DMS114 treated with DMSO at 0.1 percent for 48 hours (cell line): ENCODE data around the gene GP2.

Experiments
- DNase-seq: peaks from one replicate; lab custom pipeline; 2025; ENCODE audit not compliant: unreplicated experiment; lab: John Stamatoyannopoulos, UW

GP2 gene

DNA sequence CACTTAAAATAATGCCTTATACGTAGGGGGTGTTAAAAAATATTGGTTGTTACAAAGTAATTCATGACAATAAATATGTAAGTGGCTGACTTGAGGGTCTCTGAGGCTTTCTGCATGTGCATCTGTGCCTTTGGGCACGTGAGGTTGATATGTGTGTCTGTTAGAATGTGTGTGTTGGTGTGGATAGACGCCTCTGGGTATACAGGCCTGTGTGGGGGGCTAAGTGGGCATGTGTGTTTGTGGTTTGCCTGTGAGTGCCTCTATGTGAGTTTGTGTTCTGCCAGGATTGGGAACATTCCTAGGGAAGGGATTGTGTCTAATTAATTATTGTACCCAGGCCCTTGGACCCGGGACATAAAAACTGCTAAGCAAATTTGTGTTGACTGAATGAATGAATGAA is 19.0 kb downstream of the GP2 start:
- no peak for DNase-seq

DNA sequence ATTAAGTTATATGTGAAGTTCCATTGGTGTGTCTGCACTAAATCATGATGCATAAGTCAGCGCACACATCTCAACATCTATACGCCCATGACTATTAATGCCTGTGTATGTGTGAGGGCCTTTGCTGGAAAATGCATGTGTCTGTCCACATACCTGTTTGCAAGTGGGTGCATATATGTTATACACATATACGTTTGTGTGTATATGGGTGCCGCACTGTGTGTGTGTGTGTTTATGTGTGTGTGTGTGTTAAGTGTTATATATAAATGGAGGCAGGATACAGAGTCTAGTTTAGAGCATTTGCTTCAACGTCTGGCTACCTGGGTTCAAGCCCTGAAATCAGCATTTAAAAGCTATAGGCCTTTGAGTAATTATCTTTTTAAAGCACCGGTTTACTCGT is 19.5 kb downstream of the GP2 start:
- no peak for DNase-seq

DNA sequence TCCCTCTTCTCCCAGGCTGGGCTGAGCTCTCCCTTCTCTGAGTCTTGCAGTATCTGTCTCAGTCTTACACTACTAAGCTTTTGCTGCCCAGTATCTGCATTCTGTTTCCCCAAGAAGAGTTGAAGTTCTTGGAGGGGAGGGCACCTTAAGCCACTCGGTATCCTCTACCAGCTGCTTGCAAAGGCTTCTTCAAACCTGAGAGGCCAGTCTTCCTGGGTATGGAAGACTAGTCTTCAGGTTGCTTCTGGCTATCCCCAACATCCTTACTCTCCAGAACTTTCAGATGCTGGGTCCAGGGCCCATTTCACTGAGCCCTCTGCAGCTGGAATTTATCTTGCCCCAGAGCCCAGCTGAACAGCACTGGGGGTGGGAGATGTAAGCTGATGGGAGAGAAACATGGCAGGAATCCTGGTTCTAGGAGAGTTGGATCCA is 20.1 kb downstream of the GP2 start:
- no peak for DNase-seq

DNA sequence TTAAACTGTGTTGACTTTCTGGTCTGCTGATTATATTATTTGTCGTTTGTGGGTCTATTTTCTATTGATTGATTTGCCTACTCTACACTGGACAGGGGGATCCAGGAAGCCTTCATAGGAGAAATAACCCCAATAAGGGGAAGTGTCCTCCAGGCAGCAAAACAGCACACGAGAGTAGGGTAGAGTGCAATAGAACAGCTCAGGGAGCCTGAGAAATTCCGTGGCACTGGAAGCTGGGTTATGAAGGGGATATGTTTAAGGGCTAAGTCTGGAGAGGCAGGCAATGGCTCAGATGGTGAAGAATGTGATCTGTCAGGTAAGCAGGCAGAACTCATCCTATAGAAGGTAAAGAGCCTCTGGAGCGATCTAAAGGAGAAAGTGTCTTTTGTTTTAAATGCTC is 20.9 kb downstream of the GP2 start:
- DNase-seq, result no peak

DNA sequence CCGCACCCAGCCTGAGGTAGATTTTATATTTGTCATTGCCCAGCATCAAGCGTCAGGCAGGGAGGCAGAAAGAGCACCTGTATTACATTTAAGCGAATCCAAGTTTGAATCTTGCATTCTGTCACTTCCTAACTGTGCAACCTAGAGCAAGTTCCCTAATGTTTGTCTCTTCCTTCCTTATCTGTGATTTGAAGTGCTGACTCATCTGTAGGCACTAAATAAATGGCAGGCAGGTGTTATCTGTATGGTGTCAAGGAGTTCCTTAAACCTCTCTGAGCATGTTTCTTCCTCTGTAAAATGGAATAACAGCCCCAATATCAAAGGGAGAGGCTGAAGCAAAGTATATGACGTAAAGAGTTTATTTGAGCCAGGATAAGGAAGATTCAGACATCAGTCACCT is 24.3 kb downstream of the GP2 start:
- DNase-seq, result no peak

DNA sequence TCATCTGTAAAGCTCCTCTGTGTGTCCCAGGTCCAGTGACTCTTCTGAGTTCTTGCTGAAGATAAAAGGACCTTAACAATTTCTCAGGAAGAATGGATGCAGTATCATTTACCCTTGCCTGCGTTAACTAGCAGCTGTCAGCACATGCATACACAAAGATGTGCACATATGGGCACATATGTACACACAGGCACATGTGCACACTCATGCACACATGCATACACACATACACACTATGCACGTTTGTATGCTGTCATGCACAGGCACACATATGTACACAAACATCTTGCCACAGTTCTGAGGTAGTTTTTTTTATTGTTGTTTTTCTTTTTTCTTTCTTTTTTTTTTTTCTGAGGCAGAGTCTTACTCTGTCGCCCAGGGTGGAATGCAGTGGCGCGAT is 24.9 kb downstream of the GP2 start:
- no peak for DNase-seq

DNA sequence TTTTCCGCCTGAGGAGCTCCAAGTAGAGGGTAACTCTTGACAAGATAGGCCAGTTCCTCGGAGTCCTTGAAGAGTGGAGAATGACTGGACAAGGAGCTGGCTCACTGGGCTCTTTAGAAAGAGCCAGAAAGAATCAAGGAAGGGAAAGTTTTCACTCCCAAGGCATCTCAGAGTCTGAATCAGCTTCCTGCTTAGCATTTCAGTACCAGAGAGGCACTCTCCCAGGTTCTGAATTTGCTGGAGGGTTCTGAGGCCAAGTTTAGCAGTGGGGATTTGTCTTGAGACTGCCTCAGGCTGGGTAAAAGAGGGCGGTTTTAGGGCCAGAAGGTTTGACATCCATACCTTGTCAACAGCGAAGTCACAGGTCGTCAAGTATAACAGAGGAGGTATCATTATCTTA is 25.5 kb downstream of the GP2 start:
- DNase-seq, result no peak

DNA sequence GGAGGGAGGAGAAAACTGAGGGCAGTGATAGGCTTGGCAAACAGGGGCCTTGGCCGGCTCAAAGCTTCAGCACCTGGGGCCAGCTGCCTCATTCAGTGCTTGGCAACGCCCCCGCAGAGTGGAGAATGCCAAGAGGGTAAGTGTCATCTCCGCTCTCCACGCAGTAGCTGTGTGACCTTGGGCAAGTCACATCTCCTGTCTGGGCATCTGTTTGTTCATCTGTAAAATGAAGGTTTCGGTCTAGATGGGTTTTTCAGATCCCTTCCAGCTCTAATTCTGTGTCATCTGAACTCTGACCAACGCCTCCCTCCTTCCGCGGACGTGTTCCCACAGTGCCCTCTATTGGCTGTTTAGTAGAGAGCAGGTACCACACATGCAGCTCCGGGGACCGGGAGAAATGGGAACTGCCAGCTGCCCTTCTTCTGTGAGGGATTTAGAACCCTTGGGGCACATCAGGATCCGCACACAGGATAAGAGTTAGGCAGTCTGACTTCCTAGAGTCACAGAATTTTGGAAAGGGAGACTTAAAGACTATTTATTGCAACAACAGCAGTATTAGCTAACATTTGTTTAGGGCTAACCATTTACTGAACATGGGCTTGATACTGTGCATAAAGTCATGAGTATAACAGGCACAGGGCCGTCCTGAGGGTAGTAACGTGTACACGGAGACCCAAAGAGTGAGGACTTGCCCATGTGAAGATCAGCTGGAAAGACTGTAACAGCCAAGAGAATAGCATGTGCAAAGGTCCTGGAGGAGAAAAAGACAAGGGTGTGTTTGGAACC is 26.8 kb downstream of the GP2 start:
- peak; percentile 43 for DNase-seq

DNA sequence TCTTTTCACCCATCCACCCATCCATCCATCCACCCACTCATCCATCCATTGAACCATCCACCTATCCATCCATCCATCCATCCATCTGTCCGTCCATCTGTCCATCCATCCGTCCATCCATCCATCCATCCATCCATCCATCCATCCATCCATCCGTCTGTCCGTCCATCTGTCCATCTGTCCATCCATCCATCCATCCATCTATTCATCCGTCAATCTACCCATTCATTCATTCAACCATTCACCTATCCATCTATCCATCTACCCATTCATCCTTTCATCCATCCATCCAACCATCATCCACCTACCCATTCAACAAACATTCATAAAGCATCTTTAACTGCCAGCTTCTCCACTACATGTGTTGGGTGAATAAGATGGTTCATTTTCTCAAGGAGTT is 28.9 kb downstream of the GP2 start:
- DNase-seq, result no peak

DNA sequence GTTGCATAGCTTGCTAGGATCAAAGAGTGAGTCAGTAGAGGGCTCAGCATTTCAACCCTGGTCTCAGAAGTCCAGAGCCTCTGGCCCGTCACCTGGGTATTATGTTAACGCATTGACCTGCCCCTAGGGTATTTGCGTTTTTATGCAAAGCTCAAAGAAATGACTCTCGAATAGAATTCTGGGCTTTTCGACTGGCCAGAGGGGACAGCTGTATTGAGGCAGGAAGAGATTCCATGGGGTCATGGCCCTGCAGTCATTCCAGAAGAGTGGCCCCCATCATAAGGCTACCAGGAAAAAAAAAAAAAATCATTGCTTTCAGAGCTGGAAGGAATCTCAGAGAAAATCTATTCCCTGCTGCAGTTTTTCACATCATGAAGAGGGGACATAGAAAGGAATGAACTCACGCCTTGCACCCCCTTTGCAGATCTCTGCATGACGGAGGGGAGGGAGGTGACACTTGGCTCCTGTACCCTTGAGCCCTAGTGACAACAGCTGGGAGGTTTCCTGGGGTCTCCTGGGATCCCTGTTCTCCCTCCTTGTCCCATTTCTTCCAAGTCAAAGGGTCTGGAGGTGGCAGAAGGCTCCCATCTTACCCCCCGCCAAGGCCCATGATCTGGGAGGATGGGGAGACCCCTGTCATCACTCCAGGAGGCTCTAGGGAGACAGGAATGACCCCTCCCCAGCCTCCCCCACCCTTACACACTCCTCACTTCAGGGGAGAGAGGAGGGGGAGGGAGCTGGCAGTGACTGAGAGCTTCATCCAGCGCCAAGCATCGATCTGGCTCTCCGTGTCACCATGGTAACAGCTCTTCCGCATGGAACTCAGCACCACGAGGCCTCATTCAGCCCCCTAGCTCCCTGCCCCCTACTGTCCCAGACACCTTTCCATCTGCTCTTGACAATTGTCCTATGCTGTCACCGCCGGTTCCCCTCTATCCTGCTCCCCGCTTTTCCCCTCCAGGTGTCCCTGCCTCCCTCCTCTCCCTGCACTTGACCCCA is 35.8 kb downstream of the GP2 start:
- no peak for DNase-seq

DNA sequence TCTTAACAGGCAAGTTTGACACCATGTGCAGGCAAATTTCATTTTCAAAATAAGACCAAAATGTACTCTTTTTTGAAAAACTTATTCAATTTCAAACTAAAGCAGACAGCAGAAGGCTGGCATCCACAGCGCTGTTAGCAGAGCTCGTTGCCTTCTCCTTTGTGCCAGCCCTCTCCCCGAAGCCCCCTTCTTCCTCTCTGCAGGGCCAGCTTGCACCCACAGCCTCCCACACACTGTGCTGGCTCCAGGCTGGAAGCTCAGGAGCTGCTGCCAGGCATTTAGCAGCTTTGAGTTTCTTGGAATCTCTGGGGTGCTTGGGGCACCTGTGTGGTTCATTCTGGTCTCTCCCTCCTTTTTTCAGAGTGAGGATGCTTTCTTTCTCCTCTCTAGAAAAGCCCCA is 37.7 kb downstream of the GP2 start:
- no peak for DNase-seq

DNA sequence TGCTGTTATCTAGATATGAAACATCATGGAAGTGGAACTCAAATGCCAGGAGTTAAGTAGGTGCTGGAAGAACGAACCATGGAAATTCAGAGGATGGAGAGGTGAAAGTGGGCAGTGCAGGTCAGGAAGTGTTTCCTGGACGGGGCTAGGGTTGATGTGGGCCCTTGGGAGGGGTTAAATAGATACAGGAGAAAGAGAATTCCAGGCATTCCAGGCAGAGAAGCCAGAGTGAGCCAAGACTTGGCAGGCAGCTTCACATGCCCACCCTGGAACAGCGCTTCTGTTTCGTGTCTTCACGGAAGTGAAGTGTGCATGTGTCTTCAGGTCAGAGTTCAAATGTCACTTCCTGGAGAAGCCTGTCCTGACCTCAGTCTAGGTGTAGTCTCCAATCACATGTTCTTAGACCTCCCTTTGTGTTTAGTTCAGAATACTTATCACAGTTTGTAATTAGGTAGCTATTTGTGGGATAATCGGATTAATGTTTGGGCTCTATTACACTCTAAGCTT is 41.3 kb downstream of the GP2 start:
- no peak for DNase-seq

DNA sequence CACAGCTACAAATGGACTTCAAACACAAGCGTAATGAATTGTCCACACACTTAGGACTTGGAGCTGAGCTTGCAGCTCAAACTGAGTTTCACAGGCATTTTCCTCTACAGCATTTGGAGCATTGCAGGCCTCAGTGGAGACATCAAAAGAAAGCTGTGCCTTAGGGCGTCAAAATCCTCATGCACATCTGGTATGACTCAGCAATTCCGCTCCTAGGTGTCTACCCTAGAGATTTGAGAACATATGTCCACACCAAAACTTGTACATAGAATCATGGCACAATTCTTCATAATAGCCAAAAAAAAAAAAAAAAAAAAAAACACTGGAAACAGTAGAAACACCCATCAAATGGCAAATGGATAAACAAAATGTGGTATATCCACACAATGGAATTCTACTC is 47.1 kb downstream of the GP2 start:
- DNase-seq, result no peak

DNA sequence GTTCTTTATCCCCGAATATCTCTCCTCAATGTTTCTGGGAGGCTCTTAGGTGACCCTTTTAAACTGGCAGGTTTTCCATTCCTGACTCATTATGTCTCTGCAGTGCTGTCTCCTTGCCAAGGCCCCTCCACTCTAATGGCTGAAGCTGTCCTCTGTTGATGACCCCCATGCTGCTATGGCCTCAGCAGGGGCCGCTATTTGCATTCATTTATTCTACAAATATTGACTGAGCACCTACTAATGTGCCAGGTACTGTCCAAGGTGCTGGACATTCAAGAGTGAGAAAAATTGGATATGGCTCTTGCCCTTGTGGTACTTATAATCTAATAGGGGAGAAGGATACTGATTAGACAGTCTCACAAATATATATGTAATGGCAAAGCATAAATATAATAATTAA is 55.4 kb downstream of the GP2 start:
- DNase-seq, result no peak

DNA sequence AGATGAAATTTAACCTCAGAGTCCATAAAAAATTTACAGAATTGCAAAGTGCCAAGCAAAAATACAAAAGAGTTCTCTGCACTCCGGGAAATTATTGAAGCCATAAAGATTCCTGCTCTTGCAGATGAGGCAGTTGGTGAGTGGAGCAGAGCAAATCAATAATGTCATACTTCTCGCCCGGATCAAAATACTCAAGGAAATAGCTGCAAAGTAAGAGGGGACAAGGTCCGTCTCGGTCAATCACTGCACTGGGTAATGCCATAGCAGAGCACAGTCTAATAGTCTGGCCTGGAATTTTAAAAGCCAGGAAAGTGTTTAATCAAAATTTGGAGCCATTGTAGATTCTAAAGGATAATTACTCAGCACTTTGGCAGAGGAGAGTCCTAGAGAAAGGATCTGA is 58.9 kb downstream of the GP2 start:
- no peak for DNase-seq

DNA sequence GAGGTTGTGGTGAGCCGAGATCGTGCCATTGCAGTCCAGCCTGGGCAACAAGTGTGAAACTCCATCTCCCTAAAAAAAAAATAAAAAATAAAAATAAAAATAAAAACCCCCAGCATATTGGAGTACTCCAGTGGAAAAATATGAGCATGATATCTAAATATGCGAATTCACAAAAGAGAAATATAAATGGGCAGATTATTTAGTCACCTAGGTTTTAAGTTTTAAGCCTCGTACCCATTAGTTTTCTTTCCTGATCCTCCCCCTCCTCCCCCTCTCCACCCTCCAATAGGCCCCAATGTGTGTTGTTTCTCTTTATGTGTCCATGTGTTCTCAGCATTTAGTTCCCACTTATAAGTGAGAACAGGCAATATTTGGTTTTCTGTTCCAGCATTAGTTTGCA is 62.3 kb downstream of the GP2 start:
- DNase-seq, result no peak

DNA sequence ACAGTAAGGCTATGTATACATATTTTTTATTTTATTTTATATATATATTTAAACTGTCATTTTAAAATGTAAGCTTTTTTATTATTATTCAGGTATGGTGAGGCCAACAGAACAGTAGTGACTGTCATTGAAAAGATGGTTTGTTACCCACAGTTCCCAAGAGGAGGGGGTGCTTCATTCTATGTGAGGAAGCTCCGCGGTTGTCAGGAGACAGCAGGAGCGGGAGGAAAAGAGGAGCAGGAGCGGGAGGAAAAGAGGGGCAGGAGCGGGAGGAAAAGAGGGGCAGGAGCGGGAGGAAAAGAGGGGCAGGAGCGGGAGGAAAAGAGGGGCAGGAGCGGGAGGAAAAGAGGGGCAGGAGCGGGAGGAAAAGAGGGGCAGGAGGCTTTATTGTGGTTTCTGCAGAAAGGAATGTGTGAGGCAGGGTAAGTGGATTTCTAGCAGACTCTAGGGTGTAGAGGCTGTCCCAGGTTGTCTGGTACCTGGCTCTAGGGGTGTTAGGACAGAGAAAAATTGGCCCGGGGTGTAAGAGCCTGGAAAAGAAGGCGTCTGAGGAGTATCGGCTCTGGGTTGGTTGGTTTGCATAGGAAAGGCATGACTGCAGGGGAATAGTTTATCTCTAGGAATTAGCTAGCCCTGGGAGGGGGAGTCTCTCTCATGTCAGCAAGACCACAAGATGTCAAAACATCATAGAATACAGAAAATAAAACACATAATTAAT is 64.0 kb downstream of the GP2 start:
- no peak for DNase-seq

DNA sequence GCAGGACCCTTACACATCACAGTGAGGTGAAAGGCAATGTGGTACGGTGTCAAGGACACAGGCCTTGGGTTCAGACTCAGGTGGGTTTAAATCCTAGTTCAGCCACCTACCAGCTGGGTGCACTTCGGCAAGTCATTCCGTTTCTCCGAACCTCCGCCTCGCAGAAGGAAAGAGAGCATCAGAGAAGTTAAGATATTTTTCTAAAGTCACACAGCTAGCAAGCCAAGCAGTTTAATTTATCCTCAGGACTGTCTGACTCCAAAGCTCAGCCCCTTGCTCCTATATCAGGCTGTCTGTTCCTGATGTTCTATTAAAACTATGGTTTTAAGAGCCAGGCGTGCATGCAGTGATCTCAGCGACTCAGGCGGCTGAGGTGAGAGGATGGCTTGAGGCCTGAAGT is 65.1 kb downstream of the GP2 start:
- DNase-seq, result no peak

DNA sequence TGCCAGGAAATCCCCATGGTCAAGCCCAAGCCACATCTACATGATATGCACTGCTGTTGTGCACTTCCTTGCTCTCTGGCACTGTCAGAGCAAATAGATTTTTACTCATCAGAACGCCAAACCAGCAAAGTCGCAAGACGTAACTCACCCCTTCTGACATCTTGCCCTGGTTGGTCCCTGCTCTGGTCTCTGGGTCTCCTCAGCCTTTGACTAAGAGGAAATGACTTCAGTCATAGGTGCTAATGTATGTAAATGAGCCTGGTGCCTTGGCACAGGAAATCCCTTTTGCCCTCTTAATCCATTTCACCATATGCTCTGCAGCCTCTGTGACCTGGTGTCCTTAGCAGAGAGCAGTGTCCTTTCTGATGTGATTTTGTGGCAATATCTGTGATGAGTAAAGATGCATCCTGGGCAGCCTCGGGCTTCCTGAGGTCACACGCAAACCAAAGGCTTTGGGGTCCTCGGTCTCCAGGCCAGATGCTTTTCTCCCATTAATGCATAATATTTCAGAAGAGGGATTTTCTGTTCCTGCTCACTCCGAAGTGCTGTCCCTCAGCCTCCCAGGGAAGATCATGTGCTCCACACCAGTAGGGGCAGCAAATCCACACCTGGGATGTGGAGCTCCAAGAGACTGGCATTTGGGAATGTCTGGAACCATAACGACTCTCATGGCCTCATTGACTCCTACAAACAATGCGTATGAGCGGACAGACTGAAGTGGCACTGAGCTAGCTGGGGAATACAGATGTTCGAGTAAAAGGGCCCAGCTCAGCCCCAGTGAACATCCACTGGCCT is 66.9 kb downstream of the GP2 start:
- DNase-seq, result no peak
